NCI-H187 treated with DMSO at 0.1 percent for 48 hours (cell line): Measurements from ENCODE around the gene WNK2.
"Not testable (repeated sequence)": the region's sequence is repeated elsewhere in the genome, so short reads cannot be mapped to it uniquely, and the experiment has no call there.

Experiments
- DNase-seq: peaks from one replicate; lab custom pipeline; 2025; lab: John Stamatoyannopoulos, UW

Gene WNK2

GRCh38 chr9:93237540-93237939 lies 53.6 kb downstream of the WNK2 start:
- no peak for DNase-seq

GRCh38 chr9:93238953-93239925 lies 55.3 kb downstream of the WNK2 start:
- no peak for DNase-seq

GRCh38 chr9:93240891-93241334 lies 57.0 kb downstream of the WNK2 start:
- DNase-seq, result no peak

- no peak for DNase-seq
Observed at GRCh38 chr9:93243112-93243511, 59.2 kb downstream of the WNK2 start.

- no peak for DNase-seq
Observed at GRCh38 chr9:93244101-93244500, 60.2 kb downstream of the WNK2 start.

- no peak for DNase-seq
Observed at GRCh38 chr9:93244510-93245436, 60.8 kb downstream of the WNK2 start.

- no peak for DNase-seq
Observed at GRCh38 chr9:93245437-93245970, 61.6 kb downstream of the WNK2 start.

- DNase-seq, result no peak
Observed at GRCh38 chr9:93246111-93246510, 62.2 kb downstream of the WNK2 start.

GRCh38 chr9:93246526-93246925 lies 62.6 kb downstream of the WNK2 start:
- DNase-seq, result no peak

GRCh38 chr9:93247099-93247865 lies 63.3 kb downstream of the WNK2 start:
- DNase-seq, result no peak

- DNase-seq, result no peak
Observed at GRCh38 chr9:93247892-93248291, 64.0 kb downstream of the WNK2 start.

GRCh38 chr9:93248386-93249040 lies 64.6 kb downstream of the WNK2 start:
- no peak for DNase-seq

GRCh38 chr9:93250185-93250584 lies 66.2 kb downstream of the WNK2 start:
- no peak for DNase-seq

GRCh38 chr9:93251309-93251708 lies 67.4 kb downstream of the WNK2 start:
- not testable (repeated sequence) for DNase-seq

GRCh38 chr9:93252116-93252780 lies 68.3 kb downstream of the WNK2 start:
- DNase-seq, result no peak

GRCh38 chr9:93252781-93253530 lies 69.0 kb downstream of the WNK2 start:
- DNase-seq, result no peak

- DNase-seq, result no peak
Observed at GRCh38 chr9:93253633-93254032, 69.7 kb downstream of the WNK2 start.

- DNase-seq, result no peak
Observed at GRCh38 chr9:93254061-93254481, 70.1 kb downstream of the WNK2 start.

- DNase-seq, result peak; percentile 46
Observed at GRCh38 chr9:93254806-93255493, 71.0 kb downstream of the WNK2 start.
